ENCODE measurements around the gene WHRN.
A peak's percentile ranks its signal among the peaks of the same experiment; 100 is the strongest.

The WHRN gene

GRCh38 chr9:114382699-114383520 is 122.4 kb downstream of the WHRN start:
- DNase-seq (ENCODE audit: low spot score), result no peak

GRCh38 chr9:114378883-114379282 is 126.4 kb downstream of the WHRN start:
- DNase-seq (ENCODE audit: low spot score), result no peak

GRCh38 chr9:114378016-114378415 is 127.3 kb downstream of the WHRN start:
- DNase-seq (ENCODE audit: low spot score), result no peak

GRCh38 chr9:114376586-114377445 is 128.5 kb downstream of the WHRN start:
- DNase-seq (ENCODE audit: low spot score), result no peak

DNA sequence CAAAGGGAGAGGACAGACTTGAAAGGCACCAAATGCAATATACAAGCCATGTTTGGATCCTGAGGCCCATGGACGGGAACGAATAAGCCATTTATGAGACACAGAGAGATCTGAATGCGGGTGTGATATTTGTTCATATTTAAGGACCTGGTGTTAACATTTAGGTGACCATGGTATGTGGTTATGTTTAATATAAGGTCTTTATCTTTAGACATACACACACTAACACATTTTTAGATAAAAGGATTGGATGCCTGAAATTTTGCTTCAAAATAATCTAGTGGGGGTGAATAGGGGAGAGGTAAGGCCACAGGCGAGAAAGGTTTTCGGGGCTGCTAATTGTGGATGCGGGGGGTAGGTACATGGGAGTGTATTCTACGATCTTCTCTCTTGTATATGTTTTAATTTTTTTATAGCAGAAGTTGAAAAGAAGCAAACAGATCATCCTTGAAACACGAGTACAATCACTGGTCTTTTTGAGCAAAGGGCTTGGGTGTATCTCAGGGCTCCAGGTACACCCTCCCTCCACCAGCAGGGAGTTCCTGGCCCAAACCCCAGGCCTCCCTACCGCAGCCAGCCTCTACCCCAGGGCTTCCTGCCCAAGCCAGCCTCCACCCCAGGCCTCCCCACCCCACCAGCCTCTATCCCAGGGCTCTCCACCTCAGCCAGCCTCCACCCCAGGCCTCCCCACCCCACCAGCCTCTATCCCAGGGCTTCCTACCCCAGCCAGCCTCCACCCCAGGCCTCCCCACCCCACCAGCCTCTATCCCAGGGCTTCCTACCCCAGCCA is 129.7 kb downstream of the WHRN start:
- DNase-seq (ENCODE audit: low spot score), result no peak

GRCh38 chr9:114374936-114375335 is 130.3 kb downstream of the WHRN start:
- DNase-seq (ENCODE audit: low spot score), result no peak

DNA sequence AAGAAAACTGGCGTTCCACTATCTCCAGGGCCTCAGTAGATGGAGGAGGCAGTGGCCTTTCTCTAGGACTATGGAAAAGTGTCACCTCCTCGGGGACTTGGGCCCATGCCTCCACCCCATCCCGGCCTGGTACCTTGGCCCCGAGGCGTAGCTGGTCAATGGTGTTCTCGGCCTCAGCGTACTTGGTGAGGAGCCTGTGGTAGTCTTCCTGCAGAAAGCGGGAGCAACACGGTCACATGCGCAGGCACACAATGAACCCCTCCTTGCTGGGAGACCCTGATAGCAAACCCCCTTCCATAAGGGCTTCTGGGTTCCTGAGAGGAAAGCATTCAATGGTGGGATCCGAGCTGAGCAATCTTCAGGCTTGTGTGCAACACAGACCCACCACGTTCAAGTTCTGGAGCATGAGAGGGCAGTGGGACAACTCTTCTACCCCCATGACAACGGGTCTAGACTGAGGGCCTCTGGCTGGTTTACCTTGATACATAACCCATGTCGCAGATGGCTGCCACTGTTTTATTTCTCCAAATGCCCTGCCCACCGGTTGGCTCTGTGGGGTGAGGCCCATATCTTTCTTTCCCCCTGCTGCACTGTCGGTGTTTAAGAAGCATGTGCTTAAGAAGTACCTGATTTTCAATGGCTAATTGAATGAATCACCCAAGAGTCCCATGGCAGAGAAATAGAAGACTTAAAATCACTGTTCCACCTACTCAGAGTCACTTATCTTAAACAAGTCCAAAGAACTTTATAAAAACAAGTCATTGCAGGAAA is 131.1 kb downstream of the WHRN start:
- no peak for DNase-seq (ENCODE audit: low spot score)

GRCh38 chr9:114372921-114373448 is 132.3 kb downstream of the WHRN start:
- DNase-seq (ENCODE audit: low spot score), result no peak

DNA sequence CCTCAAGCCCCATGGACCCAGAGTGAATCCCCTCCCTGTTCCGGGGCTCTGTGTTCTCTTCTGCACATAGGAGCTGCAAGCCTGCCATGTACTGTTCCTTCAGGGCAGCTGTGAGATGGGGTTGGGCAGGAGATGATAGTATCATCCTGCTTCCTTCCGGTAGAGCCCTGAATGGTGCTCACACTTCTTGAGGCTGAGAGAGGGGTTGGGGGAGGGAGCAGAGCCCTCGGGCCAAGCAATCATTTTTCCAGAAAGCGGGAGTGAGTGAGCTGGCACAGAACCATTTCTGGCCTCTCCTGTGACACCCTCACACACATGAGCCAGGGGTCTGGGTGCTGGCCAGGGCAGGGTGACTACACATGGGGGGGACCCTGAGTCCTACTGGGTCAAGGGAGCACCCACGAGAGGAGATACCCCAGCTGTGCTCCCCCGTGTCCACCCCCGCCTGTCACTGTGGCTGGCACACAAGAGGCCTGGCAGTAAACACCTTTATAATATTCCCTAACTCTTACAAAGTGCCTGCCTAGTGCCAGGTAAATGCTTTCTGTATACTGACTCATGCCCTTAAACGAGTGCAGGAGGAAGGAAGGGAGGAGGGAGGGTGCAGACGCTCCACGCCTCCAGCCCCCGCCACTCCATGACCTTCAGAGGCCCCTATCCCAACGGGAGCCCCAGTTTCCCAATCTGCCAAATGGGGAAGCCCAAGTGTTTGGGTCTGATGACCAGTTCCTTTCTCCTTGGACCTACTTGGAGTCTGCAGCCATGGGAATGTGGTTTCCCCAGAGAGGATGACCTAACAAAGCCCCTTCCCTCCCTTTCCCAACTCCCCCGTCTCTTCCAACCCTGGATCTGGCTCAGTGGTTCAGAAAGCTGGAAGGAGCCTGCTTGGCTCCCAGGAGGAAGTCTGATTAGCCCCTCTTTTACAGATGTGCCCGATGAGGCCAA is 133.0 kb downstream of the WHRN start:
- no peak for DNase-seq (ENCODE audit: low spot score)

GRCh38 chr9:114371343-114371944 is 133.8 kb downstream of the WHRN start:
- no peak for DNase-seq (ENCODE audit: low spot score)

DNA sequence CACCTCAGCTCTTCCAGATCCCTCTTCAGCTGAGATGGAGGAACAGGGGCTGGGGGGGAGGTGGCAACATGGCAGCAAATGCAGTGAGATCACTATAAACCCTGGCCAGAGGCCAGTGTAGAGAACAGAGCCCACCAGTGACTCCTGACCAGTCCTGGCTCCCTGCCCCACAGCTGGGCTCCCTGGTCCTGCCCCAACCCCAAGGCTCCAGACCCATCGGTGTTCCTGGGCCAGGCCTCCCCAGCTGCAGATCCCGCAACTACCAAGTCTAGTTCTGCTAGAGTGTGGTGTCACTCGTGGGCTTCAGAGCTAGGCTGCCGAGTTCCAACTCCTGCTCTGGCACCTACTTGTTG is 134.3 kb downstream of the WHRN start:
- no peak for DNase-seq (ENCODE audit: low spot score)

DNA sequence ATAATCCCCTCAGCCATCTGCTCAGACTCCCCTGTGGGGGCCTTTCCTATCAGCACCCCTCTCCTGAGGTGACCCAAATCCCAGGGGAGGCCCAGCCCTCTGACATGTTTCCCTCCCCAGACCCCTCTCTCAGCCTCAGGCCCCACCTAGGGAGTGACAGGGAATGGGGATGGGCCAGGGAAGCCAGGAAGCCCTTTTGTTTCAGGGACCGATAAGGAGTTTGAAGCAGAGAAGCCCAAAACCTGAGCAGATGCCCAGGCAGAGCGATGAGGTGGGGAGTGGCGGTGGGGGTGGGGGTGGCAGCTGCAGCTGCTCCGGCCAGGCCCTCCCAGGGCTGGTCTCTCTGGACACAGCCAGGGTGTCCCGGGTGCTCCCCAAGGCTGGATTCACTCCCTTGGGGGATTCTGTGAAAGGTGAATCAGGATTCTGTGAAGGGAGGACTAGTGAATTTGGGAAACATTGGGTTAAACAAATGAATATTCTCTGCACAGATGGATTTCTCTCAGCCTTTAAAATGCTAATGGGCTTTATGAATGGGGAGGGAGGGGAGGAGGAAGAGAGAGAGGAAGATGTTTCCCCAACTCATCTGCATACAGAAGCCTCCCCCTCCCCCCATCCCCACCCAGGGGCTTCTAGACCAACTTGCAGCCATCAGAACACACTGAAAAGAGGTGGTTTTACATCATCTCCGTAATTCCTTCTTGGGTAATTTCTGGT is 134.9 kb downstream of the WHRN start:
- no peak for DNase-seq (ENCODE audit: low spot score)

DNA sequence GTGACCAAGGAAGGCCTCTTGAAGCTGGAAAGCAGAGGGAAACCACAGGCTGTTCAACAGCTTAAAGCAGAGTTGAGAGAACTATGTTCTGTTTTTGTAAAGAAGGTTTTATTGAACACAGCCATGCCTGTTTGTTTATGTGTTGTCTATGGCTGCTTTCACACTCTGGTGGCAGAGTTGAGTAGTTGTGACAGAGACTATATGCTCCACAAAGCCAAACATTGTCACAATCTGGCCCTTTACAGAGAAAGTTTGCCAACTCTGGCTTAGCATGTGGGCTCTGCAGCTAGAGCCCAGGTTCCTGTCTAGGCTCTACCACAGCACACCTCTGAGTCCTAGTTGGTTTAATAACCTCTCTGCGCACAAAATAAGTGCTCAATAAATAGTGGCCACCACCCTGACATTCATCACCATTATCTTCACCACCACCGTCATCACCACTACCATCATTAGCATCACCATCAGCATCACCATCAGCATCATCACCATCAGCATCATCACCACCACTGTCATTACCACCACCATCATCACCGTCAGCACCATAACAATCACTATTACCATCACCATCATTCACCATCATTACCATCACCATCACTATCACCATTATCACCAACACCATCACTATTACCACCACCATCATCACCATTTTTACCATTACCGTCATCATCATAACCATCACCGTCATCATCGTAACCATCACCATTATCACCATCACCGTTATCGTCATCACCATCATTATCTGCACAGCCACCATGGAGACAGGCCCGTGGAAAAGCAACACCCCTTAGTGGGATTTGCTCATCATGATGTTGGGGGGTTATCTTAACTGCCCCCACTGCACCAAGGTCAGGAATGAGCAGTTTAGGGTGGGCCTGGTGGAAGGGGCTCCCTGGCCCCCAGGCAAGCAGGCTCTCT is 135.8 kb downstream of the WHRN start:
- no peak for DNase-seq (ENCODE audit: low spot score)

- no peak for DNase-seq (ENCODE audit: low spot score)
These were observed 137.3 kb downstream of the WHRN start for GRCh38 chr9:114367772-114368569.

- no peak for DNase-seq (ENCODE audit: low spot score)
These were observed 137.9 kb downstream of the WHRN start for GRCh38 chr9:114367366-114367765.

DNA sequence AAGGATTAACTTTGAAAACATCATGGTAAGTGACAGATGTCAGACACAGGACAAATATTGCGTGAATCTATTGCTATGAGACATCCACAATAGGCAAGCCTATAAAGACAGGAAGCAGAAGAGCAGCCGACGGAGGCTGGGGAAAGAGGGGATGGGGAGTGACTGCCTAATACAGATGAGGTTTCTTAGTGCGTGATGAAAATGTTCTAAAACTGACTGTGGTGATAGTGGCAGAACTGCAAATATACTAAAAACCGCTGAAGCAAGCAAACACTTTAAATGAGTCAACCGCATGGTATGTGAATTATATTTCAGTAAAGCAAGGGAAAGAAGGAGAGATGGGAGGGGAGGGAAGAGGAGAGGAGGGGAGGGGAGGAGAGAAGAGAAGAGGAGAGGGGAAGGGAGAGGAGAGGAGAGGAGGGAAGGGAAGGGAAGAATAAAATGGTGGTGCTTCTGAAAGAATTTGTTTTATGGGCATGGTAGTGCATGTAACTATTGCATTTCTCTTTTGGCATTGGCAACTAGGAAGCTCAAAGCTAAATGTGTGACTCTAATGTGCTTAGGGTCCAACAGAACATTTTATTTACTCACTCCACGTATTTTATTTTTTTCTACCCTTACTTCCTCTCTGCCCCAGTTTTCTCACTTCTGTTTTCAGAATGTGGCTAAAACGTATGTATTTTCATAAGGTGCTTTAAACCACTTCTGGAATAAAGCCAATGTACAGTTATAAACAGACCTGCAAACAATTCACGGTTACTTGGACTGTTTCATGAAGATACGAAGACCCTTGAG is 138.7 kb downstream of the WHRN start:
- peak; percentile 70 for DNase-seq (ENCODE audit: low spot score)
